PC-3 (cell line): Measurements from ENCODE around the gene SAT2. TPM values are rescaled to one million over a fixed set of nuclear protein-coding genes. Genes with fewer than 3 reads are reported as not detected.

ENCODE experiments used
- ATAC-seq: fragments of 200-7000 bp; cut with Tn5 transposase; 2 replicates; pipeline ENCODE4 v1.9.1; 2020; ENCODE audit warnings: mild to moderate bottlenecking, moderate library complexity
- BruUV-seq: library from RNA; stranded (reverse); fragments of 400-500 nt; replicated peaks from 2 replicates; lab custom pipeline; 2021; lab: Mats Ljungman, UMichigan
- CTCF ChIA-PET: fragments of 300-600 bp; sonication (Branson Sonifier 250); formaldehyde crosslinking; loops from one replicate; lab custom pipeline; 2022; ENCODE audit warnings: antibody characterized with exemption; lab: Charles Lee
- POLR2A ChIA-PET: fragments of 300-600 bp; sonication (Branson Sonifier 250); formaldehyde crosslinking; loops from one replicate; lab custom pipeline; 2022; ENCODE audit warnings: antibody characterized with exemption; ENCODE audit not compliant: unreplicated experiment; lab: Charles Lee
- DNase-seq: peaks from one replicate; pipeline ENCODE4 v3.0.0-alpha.2; 2015
- H2AFZ ChIP-seq: fragments of 300-600 bp; sonication (generic); 2 replicates; pipeline ENCODE4 v1.6.0; 2016; ENCODE audit warnings: antibody characterized with exemption, low read length
- H3F3A ChIP-seq: fragments of 300-600 bp; sonication (generic); one replicate; pipeline ENCODE4 v1.6.0; 2017; ENCODE audit warnings: antibody characterized with exemption, low read length, control low read depth, mild to moderate bottlenecking; ENCODE audit not compliant: unreplicated experiment
- H3K27ac ChIP-seq: fragments of 300-600 bp; sonication (generic); 2 replicates; pipeline ENCODE4 v1.5.1; 2016; ENCODE audit warnings: mild to moderate bottlenecking, low read length
- H3K27me3 ChIP-seq: fragments of 300-600 bp; sonication (generic); 2 replicates; pipeline ENCODE4 v1.6.1; 2016; ENCODE audit warnings: low read length, mixed read lengths
- H3K36me3 ChIP-seq: fragments of 300-600 bp; sonication (generic); 2 replicates; pipeline ENCODE4 v1.6.1; 2016; ENCODE audit warnings: low read depth, mixed run types, low read length, mixed read lengths
- H3K4me1 ChIP-seq: fragments of 300-600 bp; sonication (generic); 2 replicates; pipeline ENCODE4 v1.5.1; 2016; ENCODE audit warnings: low read length; ENCODE audit not compliant: insufficient read depth
- H3K4me2 ChIP-seq: fragments of 300-600 bp; sonication (generic); 2 replicates; pipeline ENCODE4 v1.6.0; 2016; ENCODE audit warnings: low read length
- H3K4me3 ChIP-seq: fragments of 300-600 bp; sonication (generic); 2 replicates; pipeline ENCODE4 v1.5.1; 2016; ENCODE audit warnings: mild to moderate bottlenecking, low read length, mixed read lengths
- H3K79me2 ChIP-seq: fragments of 300-600 bp; sonication (generic); 2 replicates; pipeline ENCODE4 v1.6.1; 2017; ENCODE audit warnings: low read length, mixed read lengths
- H3K9ac ChIP-seq: fragments of 300-600 bp; sonication (generic); 2 replicates; pipeline ENCODE4 v1.6.0; 2016; ENCODE audit warnings: mild to moderate bottlenecking, low read length
- H3K9me2 ChIP-seq: fragments of 300-600 bp; sonication (generic); replicated peaks from 2 replicates; pipeline ENCODE4 v1.6.1; 2016; ENCODE audit warnings: mixed run types, low read length, mixed read lengths
- H3K9me3 ChIP-seq: fragments of 300-600 bp; sonication (generic); 2 replicates; pipeline ENCODE4 v1.6.1; 2016; ENCODE audit warnings: low read length, mixed read lengths
- H4K20me1 ChIP-seq: fragments of 300-600 bp; sonication (generic); 2 replicates; pipeline ENCODE4 v1.6.1; 2016; ENCODE audit warnings: low read length, mixed read lengths
- CTCF ChIP-seq: fragments of 300-600 bp; sonication (generic); conservative IDR thresholded peaks from 2 replicates; pipeline ENCODE4 v1.5.1; 2017; ENCODE audit warnings: antibody characterized with exemption, low read depth, mild to moderate bottlenecking, low read length
- EZH2 ChIP-seq: fragments of 300-600 bp; sonication (generic); IDR thresholded peaks from one replicate; pipeline ENCODE4 v1.6.1; 2017; ENCODE audit warnings: antibody characterized with exemption, mild to moderate bottlenecking, low read length; ENCODE audit not compliant: unreplicated experiment
- EZH2phosphoT487 ChIP-seq: fragments of 300-600 bp; sonication (generic); IDR thresholded peaks from 2 replicates; pipeline ENCODE4 v1.6.1; 2018; ENCODE audit warnings: mild to moderate bottlenecking, antibody characterized with exemption, low read length, borderline replicate concordance
- intact Hi-C: fragments of 100-400 bp; cut with micrococcal nuclease; formaldehyde crosslinking; loops from 2 replicates; pipeline ENCODE4 v1.9.0; 2023
- total RNA-seq: library from RNA; depleted of rRNA; stranded (reverse); fragments of >200 nt; gene quantifications from 2 replicates; pipeline ENCODE4 v1.2.3, GENCODE V29; 2014

SAT2 gene
- total RNA-seq, 1 experiment from 2014 or later, result 33.1 TPM

- intact Hi-C loops, result no loop called here
- Histone ChIP-seq H3K9me3 (no peaks in the 10 kb centered on the region), H3K9me2 (no peaks in the 10 kb centered on the region), H4K20me1 (no peaks in the 10 kb centered on the region), H3K79me2 (peaks cover 24% of the 10 kb centered on the region), H2AFZ (no peak within 1 kb of the TSS), H3K27me3 (no peaks in the 10 kb centered on the region), H3K4me2 (peak within 1 kb of the TSS; percentile 79), H3K27ac (peak within 1 kb of the TSS; percentile 92), H3K9ac (peak within 1 kb of the TSS; percentile 65), H3K4me3 (peak within 1 kb of the TSS; percentile 43; the same call in 1 of the 2 replicates), H3F3A (no peaks in the 10 kb centered on the region), H3K4me1 (peaks cover 46% of the 10 kb centered on the region), H3K36me3 (peaks cover 7% of the 10 kb centered on the region)
- ChIA-PET POLR2A (interaction anchor here (0.5 to 0.7 kb wide), 3 partner anchors 12 to 111 kb away, joined by 4 to 6 read pairs (median 4); partner anchors contain the start of gene ZBTB4), CTCF (interaction anchor here (0.5 to 1.1 kb wide), 3 partner anchors 31 to 213 kb away, joined by 4 to 8 read pairs (median 5); partner anchors contain the start of genes TP53 and WRAP53)
- no TSS peak for BruUV-seq
- ATAC-seq (peak; percentile 21), DNase-seq (peak; percentile 70)
- TF ChIP-seq EZH2 (no peak), EZH2phosphoT487 (no peak), CTCF (no peak)
Observed at GRCh38 chr17:7589891-7590691, 37.5 kb downstream of the SAT2 start, which contains the start of gene SOX15. Gene SOX15, minus strand, starts transcription at chr17:7590094. Its CDS starts 418 bp downstream, at chr17:7589676.

GRCh38 chr17:7589204-7589868 is 38.3 kb downstream of the SAT2 start:
- ChIA-PET CTCF (interaction anchor here (0.6 to 1.1 kb wide), 2 partner anchors 32 to 98 kb away, joined by 4 to 5 read pairs; partner anchors contain the start of genes TP53 and WRAP53), POLR2A (no interaction called here)
- Histone ChIP-seq H3K9me2 (no peaks in the 10 kb centered on the region), H2AFZ (no peak overlapping the region), H3K4me3 (no peak overlapping the region), H3K27ac (peak overlapping the region; percentile 92; the same call in 1 of the 2 replicates), H4K20me1 (no peaks in the 10 kb centered on the region), H3K4me2 (no peak overlapping the region), H3K9ac (no peak overlapping the region), H3F3A (no peaks in the 10 kb centered on the region), H3K36me3 (peaks cover 6% of the 10 kb centered on the region; the same call in 1 of the 2 replicates), H3K4me1 (peaks cover 49% of the 10 kb centered on the region), H3K27me3 (no peaks in the 10 kb centered on the region), H3K79me2 (peaks cover 32% of the 10 kb centered on the region), H3K9me3 (no peaks in the 10 kb centered on the region)
- ATAC-seq, result peak; percentile 38
- TF ChIP-seq EZH2 (no peak), CTCF (peak; percentile 61)
- BruUV-seq, result TSS peak; percentile 48
- intact Hi-C loops, result no loop called here
- peak; percentile 46 for DNase-seq
